BJ (cell line): ENCODE measurements around the gene PAX1. TPM values are rescaled to one million over a fixed set of nuclear protein-coding genes. Genes with fewer than 3 reads are reported as not detected.

Experiments
- CTCF ChIA-PET: fragments of 350-600 bp; formaldehyde crosslinking; extraction: SDS; loops from one replicate; lab custom pipeline; 2021; ENCODE audit warnings: antibody characterized with exemption, inconsistent platforms; lab: Yijun Ruan, JAX
- POLR2A ChIA-PET: fragments of 300-600 bp; sonication (Branson Sonifier 250); formaldehyde crosslinking; extraction: SDS; loops from one replicate; lab custom pipeline; 2021; ENCODE audit warnings: antibody characterized with exemption; lab: Charles Lee
- DNase-seq: peaks from one replicate; pipeline ENCODE4 v3.0.0-alpha.2; 2011; ENCODE audit warnings: low read depth
- H3K27me3 ChIP-seq: 2 replicates; pipeline ENCODE4 v1.6.0; 2011; ENCODE audit warnings: low read length; ENCODE audit not compliant: control insufficient read depth, insufficient read depth
- H3K36me3 ChIP-seq: 2 replicates; pipeline ENCODE4 v1.5.1; 2011; ENCODE audit warnings: low read length; ENCODE audit not compliant: control insufficient read depth, insufficient read depth
- H3K4me3 ChIP-seq: 2 replicates; pipeline ENCODE4 v1.5.1; 2011; ENCODE audit warnings: low read depth, mild to moderate bottlenecking, control low read depth, low read length
- polyA plus RNA-seq: library from polyadenylated mRNA; depleted of rRNA; stranded (reverse); fragments of >200 nt; gene quantifications from 2 replicates; pipeline ENCODE4 v1.2.3, GENCODE V29; 2011
- TF ChIP-seq, protein P1 (sequence below): IDR thresholded peaks from 2 replicates; pipeline ENCODE4 v1.5.1; 2011; ENCODE audit warnings: low read depth, mild to moderate bottlenecking, control low read depth, inconsistent platforms, low read length, moderate library complexity; ENCODE audit not compliant: insufficient read depth

Gene PAX1
- polyA plus RNA-seq, 1 experiment, result not detected

GRCh38 chr20:21665687-21666446 lies 39.6 kb upstream of the PAX1 start:
- Histone ChIP-seq H3K36me3 (no peaks in the 10 kb centered on the region), H3K4me3 (no peak overlapping the region), H3K27me3 (no peaks in the 10 kb centered on the region)
- TF ChIP-seq, protein P1, sequence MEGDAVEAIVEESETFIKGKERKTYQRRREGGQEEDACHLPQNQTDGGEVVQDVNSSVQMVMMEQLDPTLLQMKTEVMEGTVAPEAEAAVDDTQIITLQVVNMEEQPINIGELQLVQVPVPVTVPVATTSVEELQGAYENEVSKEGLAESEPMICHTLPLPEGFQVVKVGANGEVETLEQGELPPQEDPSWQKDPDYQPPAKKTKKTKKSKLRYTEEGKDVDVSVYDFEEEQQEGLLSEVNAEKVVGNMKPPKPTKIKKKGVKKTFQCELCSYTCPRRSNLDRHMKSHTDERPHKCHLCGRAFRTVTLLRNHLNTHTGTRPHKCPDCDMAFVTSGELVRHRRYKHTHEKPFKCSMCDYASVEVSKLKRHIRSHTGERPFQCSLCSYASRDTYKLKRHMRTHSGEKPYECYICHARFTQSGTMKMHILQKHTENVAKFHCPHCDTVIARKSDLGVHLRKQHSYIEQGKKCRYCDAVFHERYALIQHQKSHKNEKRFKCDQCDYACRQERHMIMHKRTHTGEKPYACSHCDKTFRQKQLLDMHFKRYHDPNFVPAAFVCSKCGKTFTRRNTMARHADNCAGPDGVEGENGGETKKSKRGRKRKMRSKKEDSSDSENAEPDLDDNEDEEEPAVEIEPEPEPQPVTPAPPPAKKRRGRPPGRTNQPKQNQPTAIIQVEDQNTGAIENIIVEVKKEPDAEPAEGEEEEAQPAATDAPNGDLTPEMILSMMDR, result no peak
- CTCF ChIA-PET, result no interaction called here
- no peak for DNase-seq
- POLR2A ChIA-PET, result no interaction called here

- Histone ChIP-seq H3K4me3 (no peak overlapping the region), H3K27me3 (no peaks in the 10 kb centered on the region), H3K36me3 (no peaks in the 10 kb centered on the region)
- TF ChIP-seq, protein P1, result no peak
- ChIA-PET CTCF (no interaction called here), POLR2A (no interaction called here)
- no peak for DNase-seq
These were observed 35.3 kb upstream of the PAX1 start for GRCh38 chr20:21670126-21670525.

- TF ChIP-seq, protein P1, result no peak
- Histone ChIP-seq H3K27me3 (no peaks in the 10 kb centered on the region), H3K4me3 (no peak overlapping the region), H3K36me3 (no peaks in the 10 kb centered on the region)
- DNase-seq, result no peak
- CTCF ChIA-PET, result no interaction called here
- POLR2A ChIA-PET, result no interaction called here
These were observed 34.5 kb upstream of the PAX1 start for GRCh38 chr20:21670981-21671380.

DNA sequence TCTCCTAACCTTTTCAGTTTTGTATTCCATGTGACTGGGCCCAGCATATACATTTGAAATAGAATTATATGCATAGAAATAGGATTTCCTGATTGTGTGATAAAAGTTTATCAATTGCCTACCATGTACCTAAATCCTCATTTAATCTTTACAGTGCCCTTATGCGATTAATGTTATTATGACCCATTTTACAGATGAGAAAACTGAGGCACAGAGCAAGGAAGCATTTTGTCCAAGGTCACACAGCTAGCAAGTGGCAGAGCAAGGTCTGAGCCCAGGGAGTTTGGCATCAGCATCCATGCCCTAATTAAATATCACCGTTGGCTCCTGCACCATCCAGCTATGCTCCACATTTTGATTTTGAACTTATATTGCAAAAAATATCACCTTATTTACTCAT lies 28.2 kb upstream of the PAX1 start:
- H3K27me3 ChIP-seq, result no peaks in the 10 kb centered on the region
- DNase-seq, result no peak
- ChIA-PET POLR2A (no interaction called here), CTCF (no interaction called here)
- no peak overlapping the region for H3K4me3 ChIP-seq
- no peaks in the 10 kb centered on the region for H3K36me3 ChIP-seq
- TF ChIP-seq, protein P1, result no peak

DNA sequence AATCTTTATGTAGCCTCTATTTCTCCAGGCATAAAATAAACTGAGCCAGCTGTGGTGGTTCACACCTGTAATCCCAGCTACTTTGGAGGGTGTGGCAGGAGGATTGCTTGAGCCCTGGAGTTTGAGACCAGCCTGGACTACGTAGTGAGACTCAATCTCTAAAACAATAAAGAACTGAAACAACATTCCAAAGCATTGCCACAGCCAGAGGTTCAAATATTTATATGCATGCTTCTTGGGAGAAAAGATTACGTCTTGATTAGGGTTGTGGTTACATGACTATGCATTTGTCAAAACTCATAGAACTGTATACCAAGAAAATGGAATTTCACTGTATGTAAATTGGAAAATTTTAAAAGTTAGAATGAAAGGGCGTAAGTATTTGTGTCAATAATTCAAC lies 27.7 kb upstream of the PAX1 start:
- ChIA-PET CTCF (no interaction called here), POLR2A (no interaction called here)
- Histone ChIP-seq H3K4me3 (no peak overlapping the region), H3K27me3 (no peaks in the 10 kb centered on the region), H3K36me3 (no peaks in the 10 kb centered on the region)
- TF ChIP-seq, protein P1, result no peak
- DNase-seq, result no peak
